ENCODE results near the gene FYB1. TPM values are rescaled to one million over a fixed set of nuclear protein-coding genes. Genes with fewer than 3 reads are reported as not detected.

FYB1 gene
- total RNA-seq, 1 experiment from 2014 or later: not detected

DNA sequence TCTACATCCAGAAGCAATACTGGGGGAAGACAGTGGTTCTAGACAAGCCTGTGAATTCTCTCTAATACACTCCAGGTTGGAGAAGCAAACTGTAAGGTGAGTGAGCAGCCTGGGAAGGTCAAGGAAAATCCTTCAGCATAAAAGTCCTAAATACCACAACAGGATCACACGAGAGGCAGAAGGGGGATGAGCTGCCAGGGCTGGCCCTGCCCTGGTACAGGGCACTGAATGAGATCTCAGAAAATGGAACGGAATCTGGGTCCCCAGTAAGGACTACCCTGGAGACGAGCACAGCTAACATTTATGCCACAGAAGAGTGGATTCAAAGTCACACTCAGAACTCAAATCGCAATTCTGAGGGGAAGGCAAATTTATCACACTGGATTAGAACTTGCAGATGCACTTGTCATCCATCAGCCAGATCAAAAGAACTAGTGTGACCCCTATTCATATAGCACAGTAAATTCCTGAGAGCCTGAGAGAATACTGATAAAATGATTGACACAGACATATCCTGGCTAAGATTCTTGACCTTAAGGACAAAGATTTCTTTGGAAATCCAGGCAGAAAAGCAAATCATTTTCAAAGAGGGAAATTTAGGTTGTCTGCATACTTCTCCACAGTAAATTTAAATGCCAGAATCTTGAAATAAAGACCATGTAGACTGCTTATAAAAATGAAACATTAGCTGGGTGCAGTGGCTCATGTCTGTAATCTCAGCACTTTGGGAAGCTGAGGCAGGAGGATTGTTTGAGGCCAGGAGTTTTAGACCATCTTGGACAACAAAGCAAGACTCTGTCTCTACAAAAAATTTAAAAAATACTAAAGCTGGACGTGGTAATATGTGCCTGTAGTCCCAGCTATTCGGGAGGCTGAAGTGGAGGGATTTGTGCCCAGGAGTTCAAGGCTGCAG is 25.6 kb downstream of the FYB1 start:
- no peak overlapping the region for H3K4me2 ChIP-seq (ENCODE audit: insufficient read depth, insufficient read length, low read length)
- H3K14ac ChIP-seq (ENCODE audit: insufficient read depth, low read length): no peak overlapping the region
- DNase-seq: no peak
- no peaks in the 10 kb centered on the region for H3K27me3 Mint-ChIP-seq (ENCODE audit: low read depth)
- no peaks in the 10 kb centered on the region for H3K79me1 ChIP-seq (ENCODE audit: insufficient read depth, low read depth, low read length, poor library complexity, severe bottlenecking)
- no peak overlapping the region for H2AK5ac ChIP-seq (ENCODE audit: insufficient read length, low read length)
- H4K91ac ChIP-seq (ENCODE audit: insufficient read length, low read depth, low read length): no peak overlapping the region
- no peaks in the 10 kb centered on the region for H3K9me3 Mint-ChIP-seq
- no peak overlapping the region for H3K27ac ChIP-seq (ENCODE audit: insufficient read length, low read depth, low read length)
- H3T11ph ChIP-seq (ENCODE audit: low read length): no peak overlapping the region
- 0 out of 7 replicates have a peak overlapping the region, but pooled peaks of 1 of the 3 experiments have one; percentile 1 for H3K27ac Mint-ChIP-seq
- H3K56ac ChIP-seq (ENCODE audit: insufficient read length, low read depth, low read length): no peak overlapping the region
- no peaks in the 10 kb centered on the region for H3K27me3 ChIP-seq (ENCODE audit: insufficient read depth, low read length)
- no peaks in the 10 kb centered on the region for H3K79me2 ChIP-seq (ENCODE audit: insufficient read depth, low read length)
- no peak overlapping the region for H3K4me3 Mint-ChIP-seq
- H2AFZ ChIP-seq (ENCODE audit: low read length): no peak overlapping the region
- no peak overlapping the region for H2BK5ac ChIP-seq (ENCODE audit: insufficient read length, low read length)
- no peaks in the 10 kb centered on the region for H3K23me2 ChIP-seq (ENCODE audit: insufficient read length, low read depth, low read length, poor library complexity, severe bottlenecking)
- WGBS (ENCODE audit: extremely low coverage, insufficient read length, low lambda C conversion rate): no CpG with 5 or more reads among the region's 6 CpGs
- H3K9ac ChIP-seq (ENCODE audit: extremely low read depth, insufficient read length, low read length): no peak overlapping the region
- H2BK120ac ChIP-seq (ENCODE audit: low read depth, low read length, poor library complexity, severe bottlenecking): no peak overlapping the region
- H3K23ac ChIP-seq (ENCODE audit: insufficient read length, low read depth, low read length): no peak overlapping the region
- TF ChIP-seq, protein P1, sequence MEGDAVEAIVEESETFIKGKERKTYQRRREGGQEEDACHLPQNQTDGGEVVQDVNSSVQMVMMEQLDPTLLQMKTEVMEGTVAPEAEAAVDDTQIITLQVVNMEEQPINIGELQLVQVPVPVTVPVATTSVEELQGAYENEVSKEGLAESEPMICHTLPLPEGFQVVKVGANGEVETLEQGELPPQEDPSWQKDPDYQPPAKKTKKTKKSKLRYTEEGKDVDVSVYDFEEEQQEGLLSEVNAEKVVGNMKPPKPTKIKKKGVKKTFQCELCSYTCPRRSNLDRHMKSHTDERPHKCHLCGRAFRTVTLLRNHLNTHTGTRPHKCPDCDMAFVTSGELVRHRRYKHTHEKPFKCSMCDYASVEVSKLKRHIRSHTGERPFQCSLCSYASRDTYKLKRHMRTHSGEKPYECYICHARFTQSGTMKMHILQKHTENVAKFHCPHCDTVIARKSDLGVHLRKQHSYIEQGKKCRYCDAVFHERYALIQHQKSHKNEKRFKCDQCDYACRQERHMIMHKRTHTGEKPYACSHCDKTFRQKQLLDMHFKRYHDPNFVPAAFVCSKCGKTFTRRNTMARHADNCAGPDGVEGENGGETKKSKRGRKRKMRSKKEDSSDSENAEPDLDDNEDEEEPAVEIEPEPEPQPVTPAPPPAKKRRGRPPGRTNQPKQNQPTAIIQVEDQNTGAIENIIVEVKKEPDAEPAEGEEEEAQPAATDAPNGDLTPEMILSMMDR (conservative IDR thresholded peaks at IDR 0.05): no peak
- H3K4ac ChIP-seq (ENCODE audit: low read depth, low read length): no peak overlapping the region
- no peak overlapping the region for H2BK20ac ChIP-seq (ENCODE audit: low read depth, low read length, poor library complexity, severe bottlenecking)
- H4K5ac ChIP-seq (ENCODE audit: insufficient read length, low read depth, low read length): no peak overlapping the region
- H4K8ac ChIP-seq (replicated peaks; ENCODE audit: insufficient read length, low read depth, low read length): no peak overlapping the region
- H3K9me3 ChIP-seq (ENCODE audit: control insufficient read depth, low read depth, low read length): no peaks in the 10 kb centered on the region
- no peaks in the 10 kb centered on the region for H3K4me1 Mint-ChIP-seq
- no peak overlapping the region for H2BK12ac ChIP-seq (ENCODE audit: insufficient read length, low read depth, low read length)
- H3K36me3 Mint-ChIP-seq (ENCODE audit: insufficient read depth in 1 of 3, low read depth in 3 of 3): no peaks in the 10 kb centered on the region
- H4K20me1 ChIP-seq (ENCODE audit: control insufficient read depth, insufficient read depth, insufficient read length): no peaks in the 10 kb centered on the region
- H2BK15ac ChIP-seq (ENCODE audit: low read depth, low read length): no peak overlapping the region
- no peaks in the 10 kb centered on the region for H3K4me1 ChIP-seq (ENCODE audit: insufficient read depth, low read length)
- no peak overlapping the region for H3K18ac ChIP-seq (ENCODE audit: insufficient read length, low read depth, low read length)

Data from H9 (cell line).